ENCODE data around the gene LRIG1.

Gene LRIG1

DNA sequence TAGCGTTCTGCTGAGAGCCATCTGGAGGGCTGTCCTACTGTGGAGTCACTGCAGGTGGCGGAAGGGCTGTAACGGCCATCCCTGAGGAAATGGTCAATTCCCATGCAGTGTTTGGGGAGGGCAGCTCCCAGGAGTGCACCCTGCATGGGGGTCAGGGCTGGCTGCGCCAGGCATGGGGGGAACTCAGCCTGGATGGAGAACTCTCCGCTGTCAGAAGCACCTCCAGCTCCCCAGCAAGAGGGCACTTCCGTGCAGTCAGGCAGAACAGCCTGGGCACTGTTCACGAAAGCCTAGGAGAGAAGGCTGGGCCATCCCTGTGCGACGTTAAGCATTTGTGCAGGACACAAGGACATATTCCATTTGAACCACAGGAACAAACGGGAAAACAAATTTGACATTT, 105.2 kb downstream of the LRIG1 start:
- intact Hi-C loops (cut with DNase I): no loop called here
- peak in 1 of 10 donors; percentile 64 for DNase-seq

DNA sequence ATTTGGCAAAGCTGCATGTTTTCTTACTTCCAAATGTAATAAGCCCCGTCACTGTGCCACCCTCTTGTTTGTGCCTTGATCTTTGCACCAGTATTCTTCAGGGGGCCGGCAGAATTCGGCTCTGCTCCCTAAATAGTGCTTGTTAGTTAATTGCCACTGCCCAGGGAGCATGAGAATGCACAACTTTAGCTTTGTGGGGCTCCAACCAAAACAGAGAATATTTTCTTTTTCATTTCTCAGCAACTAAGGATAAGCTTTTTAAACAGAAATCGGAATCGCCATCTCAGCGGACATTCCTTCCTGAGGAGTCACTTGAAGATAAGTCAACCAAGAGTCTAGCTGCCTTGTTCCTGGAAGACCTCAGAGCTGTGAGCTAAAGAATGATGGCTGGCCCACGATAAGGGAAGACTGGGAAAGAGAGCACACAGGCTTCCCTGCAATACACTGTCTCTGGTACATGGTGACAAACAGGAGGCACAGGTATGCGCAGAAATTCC, 106.0 kb downstream of the LRIG1 start:
- intact Hi-C loops (cut with DNase I): no loop called here
- peak in 1 of 10 donors; percentile 49 for DNase-seq

DNA sequence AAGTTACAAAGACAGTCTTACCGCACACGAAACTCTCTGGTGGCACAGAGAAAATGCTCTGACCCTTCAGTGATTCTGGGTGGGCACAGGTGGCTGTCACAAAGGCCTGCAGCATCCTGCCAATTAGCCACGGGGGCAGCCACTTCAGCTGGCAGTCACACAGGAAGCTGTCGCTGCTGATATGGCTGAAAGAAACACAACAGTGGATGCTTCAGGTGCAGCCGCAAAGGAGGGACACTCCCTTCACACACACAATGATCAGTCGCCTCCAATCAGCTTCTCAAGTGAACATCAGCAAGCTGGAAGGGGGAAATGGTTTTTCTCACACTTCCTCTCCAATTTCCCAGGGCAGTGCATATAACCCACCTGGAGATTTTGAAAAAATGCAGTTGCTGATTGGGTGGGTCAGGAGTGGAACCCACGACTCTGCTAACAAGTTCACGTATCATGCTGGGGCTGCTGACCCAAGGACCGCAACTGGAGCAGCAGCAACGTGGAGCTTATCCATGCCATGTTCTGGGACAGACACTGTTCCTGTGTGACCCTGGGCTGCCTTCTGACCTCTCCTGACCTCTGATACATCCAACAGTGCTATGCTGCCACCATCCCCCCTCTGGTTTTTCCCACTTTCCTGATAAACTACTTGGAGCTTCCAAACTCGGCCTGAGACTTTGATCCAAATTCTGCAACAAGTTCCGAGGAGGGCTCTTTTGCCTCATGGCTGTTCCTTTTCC, 106.6 kb downstream of the LRIG1 start:
- intact Hi-C loops (cut with DNase I): no loop called here
- peak in 1 of 10 donors; percentile 43 for DNase-seq

DNA sequence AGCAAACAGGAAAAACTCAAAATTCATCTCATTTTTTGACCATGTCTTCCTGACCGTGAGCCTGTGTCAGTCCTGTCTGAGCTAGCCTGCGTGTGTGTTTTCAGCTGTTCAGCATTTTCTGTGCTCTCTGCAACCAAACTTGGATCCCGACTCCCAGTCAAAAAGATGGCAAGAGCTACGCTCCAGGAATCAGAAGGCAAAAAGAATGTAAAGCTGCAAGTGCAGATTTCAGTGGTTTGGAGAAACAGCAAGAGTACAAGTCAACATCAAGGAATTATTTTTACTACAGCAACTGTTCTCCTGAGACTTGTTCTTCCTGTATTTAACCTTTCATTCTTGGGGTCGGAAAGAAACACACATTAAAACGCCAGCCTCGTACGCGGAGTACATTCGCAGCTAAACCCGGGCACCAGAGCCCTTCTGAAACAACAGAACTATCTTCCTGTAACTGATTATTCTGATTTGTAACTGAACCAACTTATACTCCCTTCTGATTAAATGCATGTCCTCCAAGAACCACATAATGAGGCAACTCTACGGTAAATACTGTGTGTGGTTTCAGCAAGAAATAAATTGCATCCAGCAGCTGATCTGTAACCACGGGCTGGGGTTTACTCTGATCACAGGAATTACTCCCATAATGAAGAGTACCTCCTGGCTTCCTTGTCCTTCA, 107.4 kb downstream of the LRIG1 start:
- peak in 1 of 10 donors; percentile 49 for DNase-seq
- intact Hi-C loops (cut with DNase I): no loop called here

DNA sequence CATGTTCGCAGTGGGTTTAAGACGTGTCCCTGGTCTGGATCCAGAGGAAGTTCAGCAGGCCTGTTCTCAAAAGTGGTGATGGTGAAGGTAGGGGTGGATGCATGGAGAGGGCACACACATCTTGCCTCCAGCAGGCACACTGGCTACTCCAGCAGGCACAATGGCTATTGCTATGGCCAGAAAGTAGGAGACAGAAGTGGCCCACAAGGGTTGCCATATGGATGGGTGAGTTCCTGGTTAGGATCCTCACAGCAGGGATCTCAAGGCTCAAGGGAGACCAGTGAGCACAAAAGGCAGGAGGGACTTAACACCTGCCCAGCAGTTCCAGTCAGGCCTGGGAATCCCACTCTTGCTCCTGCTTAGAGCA, 107.9 kb downstream of the LRIG1 start:
- DNase-seq: peak in 1 of 10 donors; percentile 45
- intact Hi-C loops (cut with DNase I): no loop called here

DNA sequence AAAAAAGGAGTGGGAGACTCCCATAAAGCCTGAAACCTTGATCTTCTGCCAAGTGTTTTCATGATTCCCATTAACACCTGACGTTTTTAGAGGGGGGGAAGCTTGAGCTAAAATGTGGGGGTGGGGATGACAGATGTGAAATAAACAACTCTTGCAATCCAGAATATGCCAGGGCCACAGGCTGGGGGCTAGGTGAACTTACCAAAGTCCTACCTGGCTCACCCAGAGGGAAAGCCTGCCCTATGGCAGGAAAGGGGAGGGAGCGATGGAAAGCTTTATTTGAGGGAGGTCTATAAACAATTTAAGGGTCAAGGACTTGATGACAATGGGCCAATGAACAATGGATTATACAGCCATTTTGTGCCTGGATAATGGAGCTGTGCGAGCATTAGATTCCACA, 108.3 kb downstream of the LRIG1 start:
- peak in 1 of 10 donors; percentile 12 for DNase-seq

DNA sequence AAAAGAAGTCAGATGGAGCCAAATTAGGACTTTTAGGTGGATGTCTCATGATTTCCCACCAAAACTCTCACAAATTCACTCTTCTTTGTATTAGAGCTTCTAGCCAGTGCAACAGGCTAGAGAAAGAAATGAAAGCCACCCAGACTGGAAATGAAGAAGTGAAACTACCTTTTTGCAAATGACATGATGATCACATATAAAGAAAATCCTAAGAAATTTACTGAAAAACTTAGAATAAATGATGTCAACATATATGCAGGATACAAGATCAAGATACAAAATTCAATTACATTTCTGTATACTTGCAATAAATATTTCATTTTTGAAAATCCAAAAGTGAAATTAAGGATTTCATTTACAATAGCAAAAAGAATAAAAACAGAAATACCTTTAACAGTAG, 110.8 kb downstream of the LRIG1 start:
- intact Hi-C loops (cut with DNase I): no loop called here
- no peak for DNase-seq

More for the DNA sequence above, 108.3 kb downstream of the LRIG1 start:
- intact Hi-C loops (cut with DNase I): no loop called here

DNA sequence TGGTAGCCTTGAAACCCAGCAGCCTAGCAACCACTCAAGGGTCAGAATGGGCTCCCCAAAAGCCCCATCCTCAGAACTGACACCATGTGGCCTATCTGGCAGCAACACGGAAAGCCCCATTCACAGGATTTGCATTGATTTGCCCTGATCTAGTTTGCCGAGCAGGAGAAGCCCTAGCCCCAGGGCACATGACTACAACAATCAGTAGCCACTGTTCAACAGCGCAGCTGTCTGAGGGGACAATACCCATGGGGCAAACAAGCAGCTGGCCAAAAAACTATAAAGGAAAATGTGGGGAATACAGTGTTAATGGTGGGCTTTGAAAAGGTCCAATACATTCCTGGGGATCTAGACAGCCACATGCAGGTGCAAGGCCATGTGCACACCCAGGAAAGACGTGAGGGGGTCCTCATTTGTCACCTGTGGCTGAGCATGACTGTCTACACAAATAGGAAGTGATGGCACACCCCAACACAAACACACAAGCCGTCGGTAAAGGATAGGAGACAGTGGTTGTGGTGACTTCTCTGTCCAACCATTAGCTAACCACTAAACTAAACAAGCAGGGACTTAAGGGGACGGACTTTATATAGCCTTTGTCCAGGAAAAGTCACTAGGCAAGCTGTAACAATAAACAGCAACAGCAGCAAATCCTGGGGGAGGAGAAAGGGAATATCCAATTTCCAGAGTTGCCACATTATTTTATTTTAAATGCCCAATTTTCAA, 113.7 kb downstream of the LRIG1 start:
- intact Hi-C loops (cut with DNase I): no loop called here
- peak in 1 of 10 donors; percentile 88 for DNase-seq

DNA sequence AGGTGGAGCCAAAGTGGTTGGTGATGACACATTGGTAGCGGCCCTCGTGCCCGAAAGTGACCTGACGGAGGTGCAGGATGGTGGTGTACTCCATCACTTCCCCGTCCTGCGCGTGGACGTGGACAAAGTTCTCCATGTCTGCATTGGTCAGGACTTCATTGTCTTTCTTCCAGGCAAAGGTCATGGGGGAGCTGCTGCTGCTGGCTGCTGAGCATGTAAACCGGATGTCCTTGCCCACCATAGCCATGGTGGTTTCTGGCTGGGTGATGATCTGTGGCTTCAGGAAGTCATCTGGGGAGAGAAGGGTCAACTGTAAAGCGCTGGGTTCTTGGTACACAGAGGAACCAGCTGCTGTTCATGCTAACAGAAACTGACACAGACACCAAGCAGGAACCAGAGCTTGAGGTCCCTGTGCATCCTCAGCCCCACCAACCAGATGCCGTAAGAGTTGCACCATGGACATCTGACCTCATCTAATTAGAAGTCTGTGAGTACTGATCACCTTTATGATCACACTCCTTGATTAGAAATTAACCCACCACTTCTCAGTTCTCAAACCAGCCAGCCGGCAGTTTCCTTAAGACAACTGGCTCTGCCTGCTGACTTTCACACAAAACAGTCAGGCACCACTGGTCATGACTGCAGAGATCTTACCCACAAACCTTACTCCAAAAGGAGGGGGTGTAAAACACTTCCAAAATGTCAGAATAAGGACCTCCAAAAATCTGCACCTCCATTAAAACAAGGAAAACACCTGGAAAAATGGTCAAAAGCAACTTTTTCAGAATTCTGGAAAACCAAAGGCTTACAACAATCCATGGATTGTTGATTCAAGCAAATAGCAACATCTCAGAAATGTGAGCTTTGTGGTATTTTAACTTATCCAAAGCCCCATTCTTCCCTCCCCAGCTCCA, 114.6 kb downstream of the LRIG1 start:
- peak in 1 of 10 donors; percentile 54 for DNase-seq
- intact Hi-C loops (cut with DNase I): no loop called here

DNA sequence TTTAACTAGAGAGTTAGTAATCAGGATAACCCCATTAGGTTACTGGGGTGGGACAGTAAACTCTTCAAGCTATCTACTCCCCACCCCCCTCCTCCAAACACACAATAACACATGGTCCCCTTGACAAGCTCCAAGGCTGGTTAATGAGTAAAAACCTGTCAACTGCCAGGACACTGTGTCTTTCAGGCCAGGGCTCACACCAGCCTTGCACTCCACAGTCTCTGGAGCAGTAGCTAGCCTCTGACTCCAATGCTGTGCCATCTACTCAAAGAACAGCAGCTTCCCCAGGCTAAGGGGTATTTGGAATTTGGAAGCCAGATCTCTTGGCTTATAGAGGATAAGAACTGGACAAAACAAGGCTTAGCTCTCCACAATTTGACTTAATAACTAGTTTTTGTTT, 115.8 kb downstream of the LRIG1 start:
- intact Hi-C loops (cut with DNase I): no loop called here
- DNase-seq: peak in 1 of 10 donors; percentile 5

DNA sequence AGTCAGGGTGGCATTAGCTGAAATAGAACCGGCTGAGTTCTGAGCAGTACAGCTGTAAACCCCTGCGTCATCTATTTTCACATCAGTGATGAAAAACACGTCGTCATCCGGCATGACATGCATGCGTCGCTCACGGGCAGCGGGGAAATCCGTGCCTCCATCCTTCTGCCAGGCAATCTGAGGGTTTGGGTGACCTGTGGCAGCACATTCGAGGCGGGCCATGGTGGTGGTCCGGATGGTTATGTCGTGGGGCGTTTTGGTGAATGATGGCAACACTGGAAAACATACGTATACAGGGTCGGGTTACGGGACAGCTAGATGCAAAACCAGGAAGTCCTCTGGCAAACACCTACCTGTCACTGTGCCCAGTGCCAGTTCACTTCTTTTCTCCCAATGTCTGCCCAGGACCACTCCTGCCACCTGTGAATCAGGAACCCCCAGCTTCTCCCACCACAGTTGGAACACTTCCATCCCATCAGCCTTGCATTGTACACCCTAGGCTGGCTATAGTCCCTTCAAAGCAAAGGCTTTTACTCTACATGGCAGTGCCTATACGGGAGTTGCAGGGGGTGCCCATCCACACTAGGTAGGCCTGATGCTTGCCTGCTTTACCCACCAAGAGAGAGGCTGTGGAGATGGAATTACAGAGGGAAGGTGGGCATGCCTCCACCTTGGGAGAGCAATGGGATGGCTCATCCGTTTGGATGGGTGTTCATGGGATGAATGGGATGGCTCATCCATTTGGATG, 116.7 kb downstream of the LRIG1 start:
- DNase-seq: peak in 1 of 10 donors; percentile 71
- intact Hi-C loops (cut with DNase I): no loop called here

DNA sequence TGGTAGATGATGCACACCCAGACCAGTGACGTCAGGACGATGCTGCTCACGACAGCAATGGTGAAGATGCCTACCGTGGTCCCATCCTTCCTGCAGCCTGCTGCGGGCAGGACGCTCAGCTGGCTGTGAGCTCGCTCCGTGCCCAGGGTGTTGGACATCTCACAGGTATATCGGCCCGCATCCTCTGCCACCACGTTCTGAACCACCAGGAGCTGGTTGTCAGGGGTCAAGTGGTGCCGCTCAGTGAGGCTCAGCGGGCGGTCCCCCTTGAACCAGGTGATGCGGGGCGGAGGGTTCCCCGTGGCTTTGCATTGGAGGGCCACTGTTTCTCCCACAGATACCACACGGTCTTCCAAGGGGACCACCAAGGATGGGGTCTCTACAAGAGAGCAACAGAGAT, 117.8 kb downstream of the LRIG1 start:
- peak in 1 of 10 donors; percentile 62 for DNase-seq
- intact Hi-C loops (cut with DNase I): no loop called here

DNA sequence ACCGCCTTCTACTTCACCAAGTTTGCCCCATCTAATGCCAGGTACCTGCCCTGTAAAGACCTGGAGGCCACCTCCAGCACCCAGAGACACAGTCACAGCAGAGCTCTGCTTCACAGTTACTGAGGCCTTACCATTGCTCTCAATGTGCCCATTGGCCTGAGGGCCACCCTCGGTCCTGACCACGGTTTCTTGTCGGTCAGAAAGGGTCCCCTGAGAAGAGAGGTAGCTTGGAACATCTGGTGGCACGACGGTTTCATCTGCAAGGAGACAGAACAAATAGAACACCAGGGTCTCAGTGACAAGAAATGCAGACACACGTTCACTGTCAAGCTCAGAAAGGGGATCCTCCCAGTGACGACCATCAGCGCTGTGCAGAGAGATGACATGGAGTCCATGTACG, 118.7 kb downstream of the LRIG1 start:
- DNase-seq: peak in 1 of 10 donors; percentile 42
- intact Hi-C loops (cut with DNase I): no loop called here

DNA sequence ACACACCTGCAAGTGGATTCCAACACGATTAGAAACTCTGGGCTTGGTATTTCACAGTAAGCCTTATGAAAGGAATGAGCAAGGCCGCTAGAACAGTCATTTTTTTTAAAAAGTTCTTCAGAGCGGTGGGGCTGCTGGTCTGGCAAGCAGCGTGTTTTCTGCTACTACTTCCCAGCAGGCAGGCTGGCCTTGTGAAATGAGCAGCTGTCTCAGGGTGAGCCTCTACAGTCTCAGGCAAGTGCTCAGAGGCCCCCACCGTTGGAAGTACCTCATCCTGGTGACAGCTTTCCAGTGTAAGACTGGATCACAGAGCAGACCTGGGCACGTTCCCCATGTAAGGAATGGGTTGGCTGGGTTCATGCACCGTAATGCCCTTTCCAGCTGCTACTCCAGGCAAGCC, 119.2 kb downstream of the LRIG1 start:
- DNase-seq: peak in 1 of 10 donors; percentile 80
- intact Hi-C loops (cut with DNase I): no loop called here

DNA sequence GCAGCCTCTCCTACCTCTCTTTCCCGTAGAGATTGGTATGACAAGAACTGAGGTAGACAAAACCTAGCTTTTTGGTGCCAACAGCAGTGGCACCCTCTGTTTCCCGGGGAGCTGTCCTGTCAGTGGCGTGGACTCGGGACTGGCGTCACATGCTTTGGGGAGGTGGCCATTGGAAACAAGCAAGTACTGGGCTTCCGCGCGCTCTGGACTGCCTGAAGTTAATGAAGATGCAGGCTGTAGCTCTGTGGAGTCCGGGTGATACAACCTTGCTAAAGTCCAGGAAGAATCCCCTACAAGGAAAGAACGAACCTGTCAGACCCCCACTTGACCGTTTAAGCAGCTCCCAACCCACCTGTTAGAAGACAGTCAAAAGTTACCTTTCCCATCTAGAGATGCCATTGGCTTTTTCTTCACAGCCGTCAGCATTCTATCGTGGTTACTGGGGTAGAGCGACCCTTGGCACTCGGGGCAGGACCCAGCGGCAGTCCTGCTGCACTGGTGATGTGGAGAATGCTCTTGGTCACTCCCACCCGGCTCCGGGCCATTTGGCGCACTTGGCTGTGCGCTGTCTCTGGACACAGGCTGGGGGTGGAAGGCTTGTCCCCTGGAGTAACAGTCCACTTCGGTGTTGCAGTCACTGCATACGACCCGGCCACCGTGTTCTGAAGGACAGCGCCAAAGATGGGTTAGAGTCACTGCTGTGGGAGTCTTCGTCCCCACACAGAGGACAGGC, 120.5 kb downstream of the LRIG1 start:
- DNase-seq: peak in 1 of 10 donors; percentile 82
- intact Hi-C loops (cut with DNase I): no loop called here

DNA sequence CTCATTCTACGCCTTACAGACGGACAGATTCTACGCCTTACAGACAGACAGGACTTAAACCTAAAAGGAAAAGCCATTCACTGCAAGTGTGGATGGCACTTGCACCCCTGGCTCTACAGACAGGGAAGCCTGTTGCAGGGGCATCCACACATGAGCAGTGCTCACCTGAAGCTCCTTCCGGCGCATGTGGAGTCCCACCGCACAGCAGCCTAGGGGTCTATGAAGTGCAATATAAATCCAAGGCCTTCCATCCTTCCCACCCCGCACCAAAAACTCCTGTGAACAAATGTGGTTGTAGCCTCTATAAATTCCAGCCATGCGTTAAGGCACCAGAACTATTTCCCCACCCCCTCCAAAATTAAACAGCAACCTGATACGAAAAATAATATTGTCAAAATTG, 121.3 kb downstream of the LRIG1 start:
- intact Hi-C loops (cut with DNase I): no loop called here
- DNase-seq: no peak

DNA sequence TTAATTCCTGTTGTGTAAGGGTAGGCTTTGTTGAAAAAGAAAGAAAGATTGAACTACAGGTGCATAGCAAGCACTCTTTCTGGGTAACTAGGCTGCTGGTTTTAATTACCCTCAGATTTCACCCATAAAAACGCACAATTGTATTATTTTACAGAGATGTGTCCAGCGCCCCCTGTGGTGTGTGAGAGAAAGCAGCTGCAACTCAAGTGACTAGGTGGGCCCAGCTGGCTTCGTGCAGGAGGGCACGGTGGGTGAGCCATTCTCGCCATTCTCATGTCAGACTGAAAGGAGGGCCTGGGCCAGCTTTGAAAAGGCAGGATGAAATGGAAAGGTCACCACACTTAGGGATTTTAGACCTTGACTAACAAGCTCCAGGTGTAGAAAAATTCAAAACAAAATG, 122.6 kb downstream of the LRIG1 start:
- intact Hi-C loops (cut with DNase I): no loop called here
- DNase-seq: peak in 1 of 10 donors; percentile 66

DNA sequence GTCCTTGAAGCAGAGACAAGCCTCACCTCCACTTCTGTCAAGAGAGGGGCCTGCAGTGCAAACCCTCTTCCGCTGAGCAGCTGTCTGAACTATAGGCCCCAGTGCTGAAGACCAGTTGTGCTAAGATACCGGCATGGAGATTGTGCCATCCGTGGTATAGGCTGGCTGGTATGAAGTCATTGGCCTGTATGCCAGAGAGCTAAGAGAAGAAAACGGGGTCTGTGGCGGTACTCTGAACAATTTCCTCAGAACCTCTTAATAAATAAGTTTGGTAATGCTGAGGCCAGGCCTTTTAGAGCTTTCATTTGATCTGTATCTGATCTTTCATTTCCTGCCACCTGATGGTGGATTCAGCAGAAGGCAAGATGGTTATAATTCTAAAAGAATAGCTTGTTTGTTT, 123.0 kb downstream of the LRIG1 start:
- DNase-seq: peak in 1 of 10 donors; percentile 40
- intact Hi-C loops (cut with DNase I): no loop called here

DNA sequence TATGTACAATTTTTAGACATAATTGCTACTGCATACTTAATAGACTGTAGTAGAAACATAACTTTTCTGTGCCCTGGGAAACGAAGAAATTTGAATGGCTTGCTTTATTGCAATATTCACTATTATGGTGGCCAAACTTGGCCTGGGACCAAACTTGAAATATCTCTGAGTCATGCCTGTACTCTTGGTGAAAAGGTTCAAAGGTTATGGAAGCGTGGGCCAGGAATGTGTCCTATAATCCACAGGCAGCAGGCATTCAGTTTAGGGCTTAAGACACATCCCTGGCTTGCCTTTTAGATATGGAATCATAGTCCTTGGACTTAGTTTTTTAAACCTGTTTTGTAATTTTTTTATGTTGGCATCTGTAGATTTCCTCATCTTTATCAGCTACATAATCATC, 124.3 kb downstream of the LRIG1 start:
- intact Hi-C loops (cut with DNase I): no loop called here
- no peak for DNase-seq

Measured in posterior cingulate gyrus (tissue), 11 donors.